ENCODE data around the gene RNF2. TPM values are rescaled to one million over a fixed set of nuclear protein-coding genes. Genes with fewer than 3 reads are reported as not detected.

The RNF2 gene
- total and polyA plus RNA-seq, 10 of the 15 experiments (the other 5 are each of a cell fraction or from before 2014, with no cell fraction given): 4.8 to 36.3 (median 15.1) TPM

DNA sequence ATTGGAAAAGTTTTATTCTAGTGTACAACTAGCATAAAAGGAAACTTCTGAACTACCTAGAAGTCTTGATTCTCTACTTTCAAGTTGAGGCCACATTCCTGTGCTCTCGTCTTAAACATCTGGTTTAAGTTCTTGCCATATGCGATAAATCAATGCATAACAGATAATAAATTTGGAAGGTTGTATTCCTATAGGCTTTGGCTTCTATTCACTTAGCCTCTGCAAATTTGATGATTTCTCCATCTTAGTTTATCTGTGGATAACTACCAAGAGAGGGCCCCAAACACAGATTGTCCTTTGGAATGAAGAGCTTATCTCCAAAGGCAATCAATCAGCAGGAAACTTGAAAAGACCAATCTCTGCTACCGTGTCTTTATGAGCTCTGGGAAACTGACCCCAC is 11.7 kb upstream of the RNF2 start (continued):
- TF ChIP-seq, protein P1, sequence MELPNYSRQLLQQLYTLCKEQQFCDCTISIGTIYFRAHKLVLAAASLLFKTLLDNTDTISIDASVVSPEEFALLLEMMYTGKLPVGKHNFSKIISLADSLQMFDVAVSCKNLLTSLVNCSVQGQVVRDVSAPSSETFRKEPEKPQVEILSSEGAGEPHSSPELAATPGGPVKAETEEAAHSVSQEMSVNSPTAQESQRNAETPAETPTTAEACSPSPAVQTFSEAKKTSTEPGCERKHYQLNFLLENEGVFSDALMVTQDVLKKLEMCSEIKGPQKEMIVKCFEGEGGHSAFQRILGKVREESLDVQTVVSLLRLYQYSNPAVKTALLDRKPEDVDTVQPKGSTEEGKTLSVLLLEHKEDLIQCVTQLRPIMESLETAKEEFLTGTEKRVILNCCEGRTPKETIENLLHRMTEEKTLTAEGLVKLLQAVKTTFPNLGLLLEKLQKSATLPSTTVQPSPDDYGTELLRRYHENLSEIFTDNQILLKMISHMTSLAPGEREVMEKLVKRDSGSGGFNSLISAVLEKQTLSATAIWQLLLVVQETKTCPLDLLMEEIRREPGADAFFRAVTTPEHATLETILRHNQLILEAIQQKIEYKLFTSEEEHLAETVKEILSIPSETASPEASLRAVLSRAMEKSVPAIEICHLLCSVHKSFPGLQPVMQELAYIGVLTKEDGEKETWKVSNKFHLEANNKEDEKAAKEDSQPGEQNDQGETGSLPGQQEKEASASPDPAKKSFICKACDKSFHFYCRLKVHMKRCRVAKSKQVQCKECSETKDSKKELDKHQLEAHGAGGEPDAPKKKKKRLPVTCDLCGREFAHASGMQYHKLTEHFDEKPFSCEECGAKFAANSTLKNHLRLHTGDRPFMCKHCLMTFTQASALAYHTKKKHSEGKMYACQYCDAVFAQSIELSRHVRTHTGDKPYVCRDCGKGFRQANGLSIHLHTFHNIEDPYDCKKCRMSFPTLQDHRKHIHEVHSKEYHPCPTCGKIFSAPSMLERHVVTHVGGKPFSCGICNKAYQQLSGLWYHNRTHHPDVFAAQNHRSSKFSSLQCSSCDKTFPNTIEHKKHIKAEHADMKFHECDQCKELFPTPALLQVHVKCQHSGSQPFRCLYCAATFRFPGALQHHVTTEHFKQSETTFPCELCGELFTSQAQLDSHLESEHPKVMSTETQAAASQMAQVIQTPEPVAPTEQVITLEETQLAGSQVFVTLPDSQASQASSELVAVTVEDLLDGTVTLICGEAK (IDR thresholded peaks at IDR 0.05; ENCODE audit: borderline replicate concordance): no peak
- TF ChIP-seq ZBED1 (IDR thresholded peaks at IDR 0.05; ENCODE audit: borderline replicate concordance) (no peak), RELA (IDR thresholded peaks at IDR 0.05; ENCODE audit: borderline replicate concordance, partially characterized antibody) (no peak)

DNA sequence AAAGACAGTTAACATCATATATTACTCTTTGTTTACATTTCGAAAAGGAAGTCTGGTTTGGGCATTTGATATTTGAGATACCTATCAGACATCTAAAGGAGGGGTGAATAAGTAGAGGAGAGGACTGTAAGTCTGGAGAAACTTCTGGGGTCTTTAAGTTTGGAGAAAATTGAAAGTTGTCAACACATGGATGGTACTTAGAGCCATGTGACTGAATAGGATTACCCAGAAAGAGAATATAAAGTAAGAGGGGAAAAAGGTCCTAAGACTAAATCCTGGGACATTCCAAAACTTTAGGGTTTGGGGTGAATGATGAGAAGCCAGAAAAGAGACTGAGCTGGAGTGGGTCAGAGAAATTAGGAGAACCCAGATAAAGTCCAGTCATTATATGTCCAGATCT is 10.1 kb upstream of the RNF2 start:
- POLR2A ChIA-PET: no interaction called here
- no peak overlapping the region for H3K9ac ChIP-seq (ENCODE audit: control insufficient read depth, insufficient read depth, low read length)
- in situ Hi-C loops (cut with MboI) (no loop called here), intact Hi-C loops (cut with micrococcal nuclease; ENCODE audit: unreplicated experiment) (no loop called here)
- H3K27ac ChIP-seq (ENCODE audit: control insufficient read depth, insufficient read depth): no peak overlapping the region
- no peaks in the 10 kb centered on the region for H3K79me2 ChIP-seq (ENCODE audit: control insufficient read depth, insufficient read depth, low read length)
- no peak overlapping the region for H3K4me3 ChIP-seq
- H3K4me2 ChIP-seq (ENCODE audit: control insufficient read depth, insufficient read depth): no peak overlapping the region
- 0% methylated on average over 1 of the region's 1 CpG for WGBS (ENCODE audit: insufficient coverage, insufficient replicate concordance, low lambda C conversion rate, missing lambda C conversion rate)
- H4K20me1 ChIP-seq (ENCODE audit: control insufficient read depth, insufficient read depth): no peaks in the 10 kb centered on the region
- no peaks in the 10 kb centered on the region for H3K27me3 ChIP-seq (replicated peaks in 1 of 2; ENCODE audit: control insufficient read depth in 2 of 2, insufficient read depth in 2 of 2, low read length in 1 of 2)
- ATAC-seq: no peak
- no peaks in the 10 kb centered on the region for H3K36me3 ChIP-seq (ENCODE audit: control insufficient read depth in 2 of 2, insufficient read depth in 2 of 2, low read length in 1 of 2)
- RAD21 ChIA-PET (ENCODE audit: unreplicated experiment): interaction anchor here (1.1 kb wide), 2 partner anchors 10 to 230 kb away, joined by 3 to 6 read pairs; partner anchors contain the start of gene RNF2
- FAIRE-seq: no peak
- CTCF ChIA-PET: interaction anchor here (1.4 kb wide), 1 partner anchor 561 kb away, joined by 4 read pairs; no protein-coding TSS in a partner anchor
- H2AFZ ChIP-seq (ENCODE audit: control insufficient read depth, low read depth, low read length): no peak overlapping the region
- SMC1A ChIA-PET (ENCODE audit: uncharacterized antibody, unreplicated experiment): interaction anchor here (0.5 to 0.8 kb wide), 3 partner anchors 9 to 526 kb away, joined by 3 to 4 read pairs (median 3); no protein-coding TSS in a partner anchor
- no peak for DNase-seq (ENCODE audit: low read depth, low spot score)
- no peaks in the 10 kb centered on the region for H3K9me3 ChIP-seq (replicated peaks; ENCODE audit: control insufficient read depth, insufficient read depth, low read length)
- BruUV-seq (replicated peaks): no TSS peak
- H3K4me1 ChIP-seq (ENCODE audit: control insufficient read depth, insufficient read depth, low read length): no peaks in the 10 kb centered on the region
- TF ChIP-seq ASH2L (IDR thresholded peaks at IDR 0.05; ENCODE audit: borderline replicate concordance, low read depth) (no peak), YY1 (IDR thresholded peaks at IDR 0.05; ENCODE audit: low read depth, low read length) (no peak), SREBF2 (IDR thresholded peaks at IDR 0.05; ENCODE audit: low read length) (no peak), ZBED1 (IDR thresholded peaks at IDR 0.05; ENCODE audit: borderline replicate concordance) (no peak), POLR2AphosphoS5 (IDR thresholded peaks at IDR 0.05; ENCODE audit: low read length) (no peak)
- TF ChIP-seq, protein P2, sequence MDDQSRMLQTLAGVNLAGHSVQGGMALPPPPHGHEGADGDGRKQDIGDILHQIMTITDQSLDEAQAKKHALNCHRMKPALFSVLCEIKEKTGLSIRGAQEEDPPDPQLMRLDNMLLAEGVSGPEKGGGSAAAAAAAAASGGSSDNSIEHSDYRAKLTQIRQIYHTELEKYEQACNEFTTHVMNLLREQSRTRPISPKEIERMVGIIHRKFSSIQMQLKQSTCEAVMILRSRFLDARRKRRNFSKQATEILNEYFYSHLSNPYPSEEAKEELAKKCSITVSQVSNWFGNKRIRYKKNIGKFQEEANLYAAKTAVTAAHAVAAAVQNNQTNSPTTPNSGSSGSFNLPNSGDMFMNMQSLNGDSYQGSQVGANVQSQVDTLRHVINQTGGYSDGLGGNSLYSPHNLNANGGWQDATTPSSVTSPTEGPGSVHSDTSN (IDR thresholded peaks at IDR 0.05; ENCODE audit: insufficient replicate concordance, low read depth, low read length): no peak
- TF ChIP-seq, protein P3, sequence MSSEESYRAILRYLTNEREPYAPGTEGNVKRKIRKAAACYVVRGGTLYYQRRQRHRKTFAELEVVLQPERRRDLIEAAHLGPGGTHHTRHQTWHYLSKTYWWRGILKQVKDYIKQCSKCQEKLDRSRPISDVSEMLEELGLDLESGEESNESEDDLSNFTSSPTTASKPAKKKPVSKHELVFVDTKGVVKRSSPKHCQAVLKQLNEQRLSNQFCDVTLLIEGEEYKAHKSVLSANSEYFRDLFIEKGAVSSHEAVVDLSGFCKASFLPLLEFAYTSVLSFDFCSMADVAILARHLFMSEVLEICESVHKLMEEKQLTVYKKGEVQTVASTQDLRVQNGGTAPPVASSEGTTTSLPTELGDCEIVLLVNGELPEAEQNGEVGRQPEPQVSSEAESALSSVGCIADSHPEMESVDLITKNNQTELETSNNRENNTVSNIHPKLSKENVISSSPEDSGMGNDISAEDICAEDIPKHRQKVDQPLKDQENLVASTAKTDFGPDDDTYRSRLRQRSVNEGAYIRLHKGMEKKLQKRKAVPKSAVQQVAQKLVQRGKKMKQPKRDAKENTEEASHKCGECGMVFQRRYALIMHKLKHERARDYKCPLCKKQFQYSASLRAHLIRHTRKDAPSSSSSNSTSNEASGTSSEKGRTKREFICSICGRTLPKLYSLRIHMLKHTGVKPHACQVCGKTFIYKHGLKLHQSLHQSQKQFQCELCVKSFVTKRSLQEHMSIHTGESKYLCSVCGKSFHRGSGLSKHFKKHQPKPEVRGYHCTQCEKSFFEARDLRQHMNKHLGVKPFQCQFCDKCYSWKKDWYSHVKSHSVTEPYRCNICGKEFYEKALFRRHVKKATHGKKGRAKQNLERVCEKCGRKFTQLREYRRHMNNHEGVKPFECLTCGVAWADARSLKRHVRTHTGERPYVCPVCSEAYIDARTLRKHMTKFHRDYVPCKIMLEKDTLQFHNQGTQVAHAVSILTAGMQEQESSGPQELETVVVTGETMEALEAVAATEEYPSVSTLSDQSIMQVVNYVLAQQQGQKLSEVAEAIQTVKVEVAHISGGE (CRISPR knock-in tag; IDR thresholded peaks at IDR 0.05): no peak

All from GM12878 (cell line).